ENCODE measurements around the gene CTTNBP2. TPM values are rescaled to one million over a fixed set of nuclear protein-coding genes. Genes with fewer than 3 reads are reported as not detected.

Gene CTTNBP2
- total RNA-seq, 2 donors from 2014 or later, result 5.7 to 8.3 TPM

DNA sequence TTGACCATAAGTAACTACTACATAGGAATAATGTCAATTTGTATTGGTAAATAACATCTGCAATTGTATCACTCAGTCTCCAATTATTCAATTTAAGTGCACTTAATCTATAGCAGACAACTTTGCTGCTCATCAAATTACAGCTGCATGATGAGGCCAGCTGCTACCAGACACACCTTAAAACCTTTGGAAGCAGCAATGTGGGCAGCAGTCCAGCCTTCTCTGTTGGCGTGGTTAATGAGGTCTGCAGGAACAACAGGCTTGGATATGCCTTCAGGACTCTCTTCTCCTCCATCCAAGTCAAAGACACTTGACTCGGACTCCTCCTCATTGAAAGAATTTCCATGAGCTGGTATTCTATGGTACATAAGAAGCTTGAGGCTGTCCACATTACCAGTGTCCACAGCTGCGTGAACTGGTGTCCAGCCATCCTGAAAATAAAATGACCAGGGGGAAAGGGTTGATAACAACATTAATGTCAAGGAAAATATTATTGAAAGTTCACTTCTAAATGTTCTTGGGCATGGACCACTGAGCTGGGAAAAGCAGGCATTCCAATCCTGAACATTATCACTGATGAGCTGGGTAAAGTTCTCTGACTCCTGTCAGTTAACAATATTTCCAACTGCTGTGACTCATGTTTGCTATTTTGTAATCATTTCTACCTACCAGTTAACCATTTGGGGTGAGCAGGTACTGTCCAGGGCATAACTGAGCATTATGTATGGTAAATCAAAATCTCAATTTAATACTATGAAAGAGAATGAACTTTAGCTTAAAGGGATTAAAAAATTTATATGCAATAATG lies 95.7 kb downstream of the CTTNBP2 start:
- Histone ChIP-seq H3K27me3 (replicated peaks; ENCODE audit: insufficient read depth) (no peaks in the 10 kb centered on the region), H3K4me1 (replicated peaks) (no peaks in the 10 kb centered on the region), H3K4me3 (no peak overlapping the region), H3K9me3 (no peaks in the 10 kb centered on the region), H3K27ac (no peak overlapping the region), H3K36me3 (no peaks in the 10 kb centered on the region)
- no peak for DNase-seq (ENCODE audit: low spot score)
- TF ChIP-seq, protein P1, sequence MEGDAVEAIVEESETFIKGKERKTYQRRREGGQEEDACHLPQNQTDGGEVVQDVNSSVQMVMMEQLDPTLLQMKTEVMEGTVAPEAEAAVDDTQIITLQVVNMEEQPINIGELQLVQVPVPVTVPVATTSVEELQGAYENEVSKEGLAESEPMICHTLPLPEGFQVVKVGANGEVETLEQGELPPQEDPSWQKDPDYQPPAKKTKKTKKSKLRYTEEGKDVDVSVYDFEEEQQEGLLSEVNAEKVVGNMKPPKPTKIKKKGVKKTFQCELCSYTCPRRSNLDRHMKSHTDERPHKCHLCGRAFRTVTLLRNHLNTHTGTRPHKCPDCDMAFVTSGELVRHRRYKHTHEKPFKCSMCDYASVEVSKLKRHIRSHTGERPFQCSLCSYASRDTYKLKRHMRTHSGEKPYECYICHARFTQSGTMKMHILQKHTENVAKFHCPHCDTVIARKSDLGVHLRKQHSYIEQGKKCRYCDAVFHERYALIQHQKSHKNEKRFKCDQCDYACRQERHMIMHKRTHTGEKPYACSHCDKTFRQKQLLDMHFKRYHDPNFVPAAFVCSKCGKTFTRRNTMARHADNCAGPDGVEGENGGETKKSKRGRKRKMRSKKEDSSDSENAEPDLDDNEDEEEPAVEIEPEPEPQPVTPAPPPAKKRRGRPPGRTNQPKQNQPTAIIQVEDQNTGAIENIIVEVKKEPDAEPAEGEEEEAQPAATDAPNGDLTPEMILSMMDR (IDR thresholded peaks at IDR 0.05), result no peak
- no peak for TF ChIP-seq POLR2AphosphoS5 (IDR thresholded peaks at IDR 0.05)
- TF ChIP-seq POLR2A (IDR thresholded peaks at IDR 0.05), result no peak
- intact Hi-C loops (cut with DNase I), result no loop called here
- WGBS, result 65% methylated on average over 3 of the region's 3 CpGs

DNA sequence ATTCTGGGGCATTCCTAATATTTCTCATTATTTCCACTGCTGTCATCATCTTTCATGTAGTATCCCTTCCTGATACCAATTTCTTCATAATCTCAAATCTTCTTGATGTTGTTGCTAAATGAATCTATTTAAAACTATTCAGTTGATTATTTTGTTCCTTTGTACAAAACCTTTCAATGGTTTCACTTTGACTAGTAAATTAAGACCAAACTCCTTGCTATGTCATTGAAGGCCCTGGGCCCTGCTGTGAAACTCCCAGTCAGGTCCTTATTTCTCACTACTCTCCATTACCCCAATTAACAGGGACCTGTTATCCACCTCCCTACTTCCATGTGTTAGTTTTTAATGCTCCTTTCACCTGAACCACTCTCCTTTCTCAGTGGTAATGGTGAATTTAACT lies 97.0 kb downstream of the CTTNBP2 start:
- intact Hi-C loops (cut with DNase I), result no loop called here
- no peak for DNase-seq (ENCODE audit: low spot score)
- no peaks in the 10 kb centered on the region for H3K9me3 ChIP-seq
- H3K27me3 ChIP-seq (replicated peaks; ENCODE audit: insufficient read depth), result no peaks in the 10 kb centered on the region
- H3K27ac ChIP-seq, result no peak overlapping the region
- no peaks in the 10 kb centered on the region for H3K36me3 ChIP-seq
- TF ChIP-seq, protein P1 (IDR thresholded peaks at IDR 0.05), result no peak
- H3K4me1 ChIP-seq (replicated peaks), result no peaks in the 10 kb centered on the region
- H3K4me3 ChIP-seq, result no peak overlapping the region

DNA sequence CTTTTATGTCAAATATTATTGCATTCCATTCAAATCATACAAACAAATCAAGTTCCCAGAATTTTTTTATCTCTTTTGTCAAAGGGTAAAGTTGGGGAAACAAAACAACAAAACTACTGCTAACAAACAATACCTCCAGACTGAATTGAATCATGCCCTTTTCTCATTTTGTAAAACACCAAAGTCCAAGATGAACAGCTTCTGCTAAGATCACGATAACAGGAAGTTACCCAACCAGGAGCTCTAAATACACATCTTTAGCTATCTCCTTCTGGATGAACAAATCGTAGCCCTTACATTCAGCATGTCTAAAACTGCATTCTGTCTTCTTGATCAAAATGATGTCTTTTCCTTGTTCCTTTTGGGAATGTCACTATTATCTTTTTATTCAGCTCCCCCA lies 97.4 kb downstream of the CTTNBP2 start:
- WGBS, result 85% methylated on average over 2 of the region's 2 CpGs
- intact Hi-C loops (cut with DNase I), result no loop called here
- H3K9me3 ChIP-seq, result no peaks in the 10 kb centered on the region
- no peaks in the 10 kb centered on the region for H3K36me3 ChIP-seq
- H3K4me1 ChIP-seq (replicated peaks), result no peaks in the 10 kb centered on the region
- no peak overlapping the region for H3K27ac ChIP-seq
- DNase-seq (ENCODE audit: low spot score), result no peak
- no peaks in the 10 kb centered on the region for H3K27me3 ChIP-seq (replicated peaks; ENCODE audit: insufficient read depth)
- no peak overlapping the region for H3K4me3 ChIP-seq
- TF ChIP-seq, protein P1 (IDR thresholded peaks at IDR 0.05), result no peak
- TF ChIP-seq POLR2A (IDR thresholded peaks at IDR 0.05), result no peak
- no peak for TF ChIP-seq POLR2AphosphoS5 (IDR thresholded peaks at IDR 0.05)

DNA sequence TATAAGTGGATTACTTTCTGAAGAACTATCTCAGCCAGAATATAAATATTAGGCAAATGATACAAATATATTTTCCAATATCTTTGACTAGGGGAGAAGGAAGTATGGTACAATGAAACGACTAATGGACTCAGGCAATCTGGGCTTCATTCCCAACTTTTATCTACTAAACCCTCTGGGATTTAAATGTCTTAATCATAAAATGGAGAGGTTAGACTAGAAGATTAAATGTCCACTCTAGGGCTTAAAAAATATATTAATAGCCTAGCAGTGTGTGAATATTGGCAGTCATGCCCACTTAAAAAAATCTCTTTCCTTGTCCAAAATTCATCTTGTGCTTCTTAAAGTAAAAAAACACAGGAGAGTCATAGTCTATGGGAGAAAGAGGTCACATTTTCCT lies 98.3 kb downstream of the CTTNBP2 start:
- Histone ChIP-seq H3K4me1 (replicated peaks) (no peaks in the 10 kb centered on the region), H3K27ac (no peak overlapping the region), H3K4me3 (no peak overlapping the region), H3K9me3 (no peaks in the 10 kb centered on the region), H3K36me3 (no peaks in the 10 kb centered on the region), H3K27me3 (replicated peaks; ENCODE audit: insufficient read depth) (no peaks in the 10 kb centered on the region)
- TF ChIP-seq POLR2A (IDR thresholded peaks at IDR 0.05) (no peak), POLR2AphosphoS5 (IDR thresholded peaks at IDR 0.05) (no peak)
- TF ChIP-seq, protein P1 (IDR thresholded peaks at IDR 0.05), result no peak
- WGBS, result 46% methylated on average over 1 of the region's 1 CpG
- intact Hi-C loops (cut with DNase I), result no loop called here
- DNase-seq (ENCODE audit: low spot score), result no peak

DNA sequence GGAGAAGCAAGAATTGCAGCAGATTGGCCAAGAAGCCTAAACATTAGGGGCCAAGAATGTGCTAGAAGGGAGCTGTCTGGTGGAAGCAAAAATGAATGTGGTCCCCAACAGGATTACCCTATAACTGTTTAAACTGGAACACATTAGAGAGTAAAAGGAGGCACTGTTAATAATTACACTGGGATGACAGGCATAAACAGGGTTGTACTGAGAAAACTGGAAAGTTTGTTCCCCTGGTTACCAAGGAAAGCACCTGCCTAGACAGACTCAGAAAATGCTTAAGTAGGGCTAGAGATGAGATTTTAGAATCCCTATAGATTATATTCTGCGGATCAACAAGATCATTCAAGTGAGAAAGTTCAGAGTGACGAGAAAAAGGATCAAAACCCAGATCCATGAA lies 100.8 kb downstream of the CTTNBP2 start:
- DNase-seq (ENCODE audit: low spot score), result no peak
- Histone ChIP-seq H3K4me3 (no peak overlapping the region), H3K27me3 (replicated peaks; ENCODE audit: insufficient read depth) (no peaks in the 10 kb centered on the region), H3K36me3 (no peaks in the 10 kb centered on the region), H3K4me1 (replicated peaks) (no peaks in the 10 kb centered on the region), H3K27ac (no peak overlapping the region), H3K9me3 (no peaks in the 10 kb centered on the region)
- TF ChIP-seq POLR2AphosphoS5 (IDR thresholded peaks at IDR 0.05) (no peak), POLR2A (IDR thresholded peaks at IDR 0.05) (no peak)
- TF ChIP-seq, protein P1 (IDR thresholded peaks at IDR 0.05), result no peak
- intact Hi-C loops (cut with DNase I), result no loop called here
- 100% methylated on average over 2 of the region's 2 CpGs for WGBS

Data from prostate gland (tissue), 2 donors.